Peyer's patch (tissue), 4 donors: ENCODE data around the gene RNASEH2B.

Experiments
- POLR2A ChIP-seq, 2 donors: fragments of 450-650 bp; IDR thresholded peaks; one replicate each; pipeline ENCODE4 v1.5.1; 2017; ENCODE audit warnings: antibody characterized with exemption in 2 of 2, mild to moderate bottlenecking in 2 of 2, moderate library complexity in 2 of 2
- TF ChIP-seq, protein P1 (sequence below), 6 experiments: fragments of 450-650 bp in 4 of 6; fragments of 200-600 bp in 2 of 6; sonication (generic) in 1 of 6; IDR thresholded peaks; one replicate each; pipeline ENCODE4 v1.5.1; 2017 to 2019; ENCODE audit warnings: antibody characterized with exemption in 6 of 6, mild to moderate bottlenecking in 3 of 6, moderate library complexity in 1 of 6

DNA sequence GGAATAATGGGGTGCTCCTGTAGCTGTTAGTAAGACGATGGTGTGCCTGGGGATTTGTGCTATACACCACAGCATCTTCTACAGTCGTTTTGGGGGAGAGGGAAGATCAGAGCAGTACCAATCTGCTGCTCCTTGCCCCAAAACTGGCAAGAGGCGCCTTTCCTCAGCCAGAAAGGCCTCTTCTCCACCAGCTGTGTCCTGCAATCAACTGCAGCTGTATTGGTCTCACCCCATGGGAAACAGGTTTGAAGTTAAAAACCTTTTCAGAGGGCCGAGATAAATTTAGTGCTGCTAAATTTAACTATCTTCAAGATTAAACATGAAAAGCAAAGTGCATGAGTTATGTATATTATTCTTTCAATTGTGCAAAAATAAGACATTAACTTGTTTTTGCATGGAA is 1.2 kb upstream of the RNASEH2B start:
- TF ChIP-seq, protein P1, sequence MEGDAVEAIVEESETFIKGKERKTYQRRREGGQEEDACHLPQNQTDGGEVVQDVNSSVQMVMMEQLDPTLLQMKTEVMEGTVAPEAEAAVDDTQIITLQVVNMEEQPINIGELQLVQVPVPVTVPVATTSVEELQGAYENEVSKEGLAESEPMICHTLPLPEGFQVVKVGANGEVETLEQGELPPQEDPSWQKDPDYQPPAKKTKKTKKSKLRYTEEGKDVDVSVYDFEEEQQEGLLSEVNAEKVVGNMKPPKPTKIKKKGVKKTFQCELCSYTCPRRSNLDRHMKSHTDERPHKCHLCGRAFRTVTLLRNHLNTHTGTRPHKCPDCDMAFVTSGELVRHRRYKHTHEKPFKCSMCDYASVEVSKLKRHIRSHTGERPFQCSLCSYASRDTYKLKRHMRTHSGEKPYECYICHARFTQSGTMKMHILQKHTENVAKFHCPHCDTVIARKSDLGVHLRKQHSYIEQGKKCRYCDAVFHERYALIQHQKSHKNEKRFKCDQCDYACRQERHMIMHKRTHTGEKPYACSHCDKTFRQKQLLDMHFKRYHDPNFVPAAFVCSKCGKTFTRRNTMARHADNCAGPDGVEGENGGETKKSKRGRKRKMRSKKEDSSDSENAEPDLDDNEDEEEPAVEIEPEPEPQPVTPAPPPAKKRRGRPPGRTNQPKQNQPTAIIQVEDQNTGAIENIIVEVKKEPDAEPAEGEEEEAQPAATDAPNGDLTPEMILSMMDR (IDR thresholded peaks at IDR 0.05): no peak
- no peak for TF ChIP-seq POLR2A (IDR thresholded peaks at IDR 0.05)
